Stomach smooth muscle (tissue), 2 donors: Measurements from ENCODE around the gene SH3RF3.
A peak's percentile ranks its signal among the peaks of the same experiment; 100 is the strongest.

Experiments used
- H3K27ac ChIP-seq: one replicate; pipeline ENCODE4 v1.7.0; 2013; ENCODE audit warnings: mild to moderate bottlenecking, low read length, inconsistent platforms
- H3K27me3 ChIP-seq, 2 donors: one replicate each; pipeline ENCODE4 v1.7.0; 2013; ENCODE audit warnings: low read length in 2 of 2; ENCODE audit not compliant: insufficient read depth in 2 of 2, control insufficient read depth in 1 of 2
- H3K36me3 ChIP-seq, 2 donors: one replicate each; pipeline ENCODE4 v1.7.0; 2013; ENCODE audit warnings: low read length in 2 of 2; ENCODE audit not compliant: control insufficient read depth in 2 of 2, insufficient read depth in 2 of 2
- H3K4me1 ChIP-seq: one replicate; pipeline ENCODE4 v1.7.0; 2013; ENCODE audit warnings: low read length; ENCODE audit not compliant: control insufficient read depth, insufficient read depth
- H3K4me3 ChIP-seq, 2 donors: one replicate each; pipeline ENCODE4 v1.7.0; 2013; ENCODE audit warnings: low read length in 2 of 2
- H3K9ac ChIP-seq, 2 donors: one replicate each; pipeline ENCODE4 v1.7.0; 2013; ENCODE audit warnings: low read length in 2 of 2, mild to moderate bottlenecking in 1 of 2
- H3K9me3 ChIP-seq, 2 donors: one replicate each; pipeline ENCODE4 v1.7.0; 2013; ENCODE audit warnings: low read length in 2 of 2; ENCODE audit not compliant: control insufficient read depth in 2 of 2
- donor health status: healthy.
- donor health status: Pancreatic carcinoma.

Gene SH3RF3

GRCh38 chr2:109433926-109434325 lies 304.9 kb downstream of the SH3RF3 start:
- Histone ChIP-seq H3K27ac (no peak overlapping the region), H3K9me3 (no peaks in the 10 kb centered on the region), H3K36me3 (peaks cover 3 to 14% of the 10 kb centered on the region in 2 donors)

GRCh38 chr2:109434351-109434750 lies 305.3 kb downstream of the SH3RF3 start:
- Histone ChIP-seq H3K4me3 (no peak overlapping the region), H3K36me3 (peaks cover 3 to 14% of the 10 kb centered on the region in 2 donors), H3K27ac (no peak overlapping the region)

More at GRCh38 chr2:109433926-109434325, 304.9 kb downstream of the SH3RF3 start:
- peaks cover 24% of the 10 kb centered on the region for H3K4me1 ChIP-seq
- no peak overlapping the region for H3K4me3 ChIP-seq
- H3K27me3 ChIP-seq = no peaks in the 10 kb centered on the region
- H3K9ac ChIP-seq = no peak overlapping the region

GRCh38 chr2:109435066-109435690 lies 306.2 kb downstream of the SH3RF3 start:
- Histone ChIP-seq H3K9ac (no peak overlapping the region), H3K9me3 (no peaks in the 10 kb centered on the region), H3K27me3 (no peaks in the 10 kb centered on the region), H3K4me1 (peaks cover 15% of the 10 kb centered on the region), H3K4me3 (no peak overlapping the region), H3K36me3 (peaks cover 3 to 14% of the 10 kb centered on the region in 2 donors), H3K27ac (no peak overlapping the region)

More at GRCh38 chr2:109434351-109434750, 305.3 kb downstream of the SH3RF3 start:
- H3K9me3 ChIP-seq = no peaks in the 10 kb centered on the region
- no peak overlapping the region for H3K9ac ChIP-seq
- H3K4me1 ChIP-seq = peaks cover 20% of the 10 kb centered on the region
- no peaks in the 10 kb centered on the region for H3K27me3 ChIP-seq

GRCh38 chr2:109435901-109436598 lies 307.0 kb downstream of the SH3RF3 start:
- H3K27ac ChIP-seq = peak overlapping the region; percentile 46

GRCh38 chr2:109436610-109437225 lies 307.7 kb downstream of the SH3RF3 start:
- Histone ChIP-seq H3K36me3 (peaks cover 3 to 14% of the 10 kb centered on the region in 2 donors), H3K27ac (peak overlapping the region; percentile 46), H3K27me3 (no peaks in the 10 kb centered on the region), H3K4me3 (no peak overlapping the region), H3K4me1 (peaks cover 15% of the 10 kb centered on the region), H3K9me3 (no peaks in the 10 kb centered on the region), H3K9ac (no peak overlapping the region)

More at GRCh38 chr2:109435901-109436598, 307.0 kb downstream of the SH3RF3 start:
- peaks cover 3 to 14% of the 10 kb centered on the region in 2 donors for H3K36me3 ChIP-seq
- H3K27me3 ChIP-seq = no peaks in the 10 kb centered on the region
- peaks cover 15% of the 10 kb centered on the region for H3K4me1 ChIP-seq
- H3K9me3 ChIP-seq = no peaks in the 10 kb centered on the region
- H3K9ac ChIP-seq = no peak overlapping the region
- H3K4me3 ChIP-seq = no peak overlapping the region

- Histone ChIP-seq H3K36me3 (peaks cover 3 to 14% of the 10 kb centered on the region in 2 donors), H3K9me3 (no peaks in the 10 kb centered on the region), H3K27me3 (no peaks in the 10 kb centered on the region), H3K27ac (no peak overlapping the region), H3K4me1 (peaks cover 15% of the 10 kb centered on the region), H3K4me3 (no peak overlapping the region), H3K9ac (no peak overlapping the region)
Measured at GRCh38 chr2:109437325-109438090, 308.5 kb downstream of the SH3RF3 start.

GRCh38 chr2:109438146-109438545 lies 309.1 kb downstream of the SH3RF3 start:
- Histone ChIP-seq H3K27me3 (no peaks in the 10 kb centered on the region), H3K4me3 (no peak overlapping the region), H3K4me1 (peaks cover 15% of the 10 kb centered on the region)

GRCh38 chr2:109438773-109439389 lies 309.9 kb downstream of the SH3RF3 start:
- H3K9me3 ChIP-seq = no peaks in the 10 kb centered on the region
- H3K36me3 ChIP-seq = peaks cover 0 to 10% of the 10 kb centered on the region in 2 donors
- H3K9ac ChIP-seq = no peak overlapping the region
- no peak overlapping the region for H3K27ac ChIP-seq
- H3K27me3 ChIP-seq = no peaks in the 10 kb centered on the region
- no peak overlapping the region for H3K4me3 ChIP-seq
- peaks cover 15% of the 10 kb centered on the region for H3K4me1 ChIP-seq

More at GRCh38 chr2:109438146-109438545, 309.1 kb downstream of the SH3RF3 start:
- Histone ChIP-seq H3K27ac (no peak overlapping the region), H3K36me3 (peaks cover 0 to 10% of the 10 kb centered on the region in 2 donors), H3K9me3 (no peaks in the 10 kb centered on the region), H3K9ac (no peak overlapping the region)

GRCh38 chr2:109439390-109439786 lies 310.4 kb downstream of the SH3RF3 start:
- Histone ChIP-seq H3K27ac (no peak overlapping the region), H3K4me1 (peaks cover 15% of the 10 kb centered on the region), H3K9ac (no peak overlapping the region), H3K9me3 (peaks cover 0 to 2% of the 10 kb centered on the region in 2 donors), H3K4me3 (no peak overlapping the region), H3K27me3 (no peaks in the 10 kb centered on the region), H3K36me3 (peaks cover 0 to 10% of the 10 kb centered on the region in 2 donors)

- no peak overlapping the region for H3K4me3 ChIP-seq
- peaks cover 15% of the 10 kb centered on the region for H3K4me1 ChIP-seq
- H3K9ac ChIP-seq = no peak overlapping the region
- H3K36me3 ChIP-seq = peaks cover 0 to 10% of the 10 kb centered on the region in 2 donors
- no peaks in the 10 kb centered on the region for H3K27me3 ChIP-seq
- H3K9me3 ChIP-seq = peaks cover 0 to 4% of the 10 kb centered on the region in 2 donors
- H3K27ac ChIP-seq = no peak overlapping the region
Measured at GRCh38 chr2:109439986-109440385, 311.0 kb downstream of the SH3RF3 start.
